Erythroblast (primary cell): Measurements from ENCODE around the gene KCNG2.

Source experiments
- GATA1 ChIP-seq: IDR thresholded peaks from 2 replicates; pipeline ENCODE4 v1.6.1; 2011; ENCODE audit warnings: low read depth, mild to moderate bottlenecking, control low read depth, low read length, moderate library complexity
- POLR2A ChIP-seq: IDR thresholded peaks from 2 replicates; pipeline ENCODE4 v1.6.1; 2011; ENCODE audit warnings: mild to moderate bottlenecking, low read length

DNA sequence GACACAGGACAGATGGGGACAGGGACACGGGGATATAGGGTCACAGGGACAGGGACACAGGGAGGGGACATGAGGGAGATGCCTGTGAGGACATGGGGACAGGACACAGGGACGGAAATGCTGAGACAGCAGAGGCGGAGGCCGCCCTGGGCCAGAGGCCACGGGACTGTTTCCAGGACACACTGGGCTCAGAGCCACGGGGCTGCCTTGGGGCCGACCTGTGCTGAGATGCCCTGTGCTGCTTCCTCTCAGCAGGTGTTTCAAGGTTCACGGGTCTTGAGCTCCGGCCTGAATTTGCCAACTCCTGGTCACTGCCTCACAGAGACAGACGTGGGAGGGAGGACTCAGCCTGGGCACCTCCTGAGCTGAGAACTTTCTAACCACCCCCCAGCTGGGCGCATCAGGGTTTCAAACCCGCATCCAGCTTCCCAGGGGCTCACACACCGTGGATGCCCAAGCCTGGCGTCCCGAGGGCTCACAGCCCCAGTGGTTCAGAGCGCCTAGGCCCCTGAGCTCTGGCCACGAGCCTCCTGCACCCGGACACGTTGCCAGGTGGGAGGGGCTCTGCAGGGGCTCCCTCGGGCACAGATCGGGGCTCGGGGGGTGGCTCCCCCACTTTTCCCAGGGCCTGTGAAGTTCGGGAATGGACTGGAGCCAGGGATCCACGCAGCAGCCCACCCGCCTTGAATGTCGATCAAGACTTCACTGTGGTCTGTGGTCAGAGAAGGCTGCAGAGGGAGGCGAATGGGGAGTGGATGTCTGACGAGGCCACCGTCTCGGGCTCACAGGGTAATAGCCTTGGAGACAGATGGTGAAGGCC, 89.7 kb downstream of the KCNG2 start:
- TF ChIP-seq POLR2A (no peak), GATA1 (no peak)
